CD14-positive monocyte (primary cell): ENCODE measurements around the gene NUDT17. TPM values are rescaled to one million over a fixed set of nuclear protein-coding genes. Genes with fewer than 3 reads are reported as not detected.
A peak's percentile ranks its signal among the peaks of the same experiment; 100 is the strongest.

ENCODE experiments used
- DNase-seq, 3 donors: peaks; one replicate each; pipeline ENCODE4 v3.0.0-alpha.2; 2011 to 2022
- H2AFZ ChIP-seq: 2 replicates; pipeline ENCODE4 v1.6.0; 2012; ENCODE audit warnings: mild to moderate bottlenecking, low read depth, low read length, inconsistent platforms; ENCODE audit not compliant: insufficient read depth, poor library complexity, severe bottlenecking
- H3K27ac ChIP-seq, 2 donors: 1 replicate in 1 of 2; 2 replicates in 1 of 2; pipeline ENCODE4 v1.5.1; 2012 to 2013; ENCODE audit warnings: low read length in 2 of 2, control low read depth in 1 of 2, inconsistent platforms in 1 of 2, low read depth in 1 of 2, mild to moderate bottlenecking in 1 of 2
- H3K27me3 ChIP-seq, 2 donors: one replicate each; pipeline versions ENCODE4 v1.6.0 to v1.6.1; 2011 to 2013; ENCODE audit warnings: low read length in 2 of 2; ENCODE audit not compliant: control insufficient read depth in 2 of 2, insufficient read depth in 2 of 2
- H3K36me3 ChIP-seq, 2 donors: replicated peaks in 1 of 2; 1 replicate in 1 of 2; 2 replicates in 1 of 2; pipeline versions ENCODE4 v1.5.1 to v1.6.1; 2012 to 2013; ENCODE audit warnings: low read length in 2 of 2, control low read depth in 1 of 2, inconsistent platforms in 1 of 2, mild to moderate bottlenecking in 1 of 2; ENCODE audit not compliant: insufficient read depth in 2 of 2, control insufficient read depth in 1 of 2
- H3K4me1 ChIP-seq, 2 donors: 1 replicate in 1 of 2; 2 replicates in 1 of 2; pipeline versions ENCODE4 v1.5.1 to v1.6.1; 2012 to 2013; ENCODE audit warnings: low read length in 2 of 2, control low read depth in 1 of 2, inconsistent platforms in 1 of 2, mild to moderate bottlenecking in 1 of 2, moderate library complexity in 1 of 2; ENCODE audit not compliant: insufficient read depth in 2 of 2, control insufficient read depth in 1 of 2
- H3K4me2 ChIP-seq: replicated peaks from 2 replicates; pipeline ENCODE3; 2012; ENCODE audit warnings: low read length, moderate library complexity, mild to moderate bottlenecking; ENCODE audit not compliant: poor library complexity, severe bottlenecking; ENCODE audit errors: extremely low read depth
- H3K4me3 ChIP-seq, 3 experiments: fragments of 200-600 bp in 1 of 3; sonication (generic) in 1 of 3; replicated peaks in 1 of 3; 1 replicate in 2 of 3; 2 replicates in 1 of 3; pipeline ENCODE4 v1.5.1; 2011 to 2013; ENCODE audit warnings: low read length in 3 of 3, mild to moderate bottlenecking in 3 of 3, control low read depth in 2 of 3, low read depth in 2 of 3, inconsistent platforms in 1 of 3, moderate library complexity in 1 of 3
- H3K79me2 ChIP-seq: 2 replicates; pipeline ENCODE4 v1.6.0; 2012; ENCODE audit warnings: mild to moderate bottlenecking, control low read depth, inconsistent platforms, low read length, moderate library complexity; ENCODE audit not compliant: insufficient read depth
- H3K9ac ChIP-seq: 2 replicates; pipeline ENCODE4 v1.6.0; 2017; ENCODE audit warnings: low read length, mild to moderate bottlenecking; ENCODE audit not compliant: insufficient read depth, poor library complexity, severe bottlenecking
- H3K9me3 ChIP-seq, 2 donors: replicated peaks in 1 of 2; 1 replicate in 1 of 2; 2 replicates in 1 of 2; pipeline versions ENCODE4 v1.5.1 to v1.6.1; 2012 to 2013; ENCODE audit warnings: low read length in 2 of 2, control low read depth in 1 of 2; ENCODE audit not compliant: control insufficient read depth in 1 of 2, insufficient read depth in 1 of 2
- H4K20me1 ChIP-seq: 2 replicates; pipeline ENCODE4 v1.6.0; 2012; ENCODE audit warnings: mild to moderate bottlenecking, low read length, control low read depth, moderate library complexity; ENCODE audit not compliant: insufficient read depth
- H3K27ac Mint-ChIP-seq, 7 donors: one replicate each; pipeline ENCODE4 v1.8.0; 2020; ENCODE audit warnings: mild to moderate bottlenecking in 7 of 7, mixed read lengths in 7 of 7, moderate library complexity in 6 of 7, inconsistent platforms in 2 of 7
- H3K27me3 Mint-ChIP-seq, 3 donors: one replicate each; pipeline ENCODE4 v1.8.0; 2021 to 2022; ENCODE audit warnings: low read depth in 3 of 3, mild to moderate bottlenecking in 3 of 3, mixed read lengths in 3 of 3, moderate library complexity in 3 of 3, inconsistent platforms in 1 of 3
- H3K36me3 Mint-ChIP-seq, 2 donors: one replicate each; pipeline ENCODE4 v1.8.0; 2020; ENCODE audit warnings: mixed read lengths in 2 of 2, inconsistent platforms in 1 of 2, mild to moderate bottlenecking in 1 of 2
- H3K4me1 Mint-ChIP-seq: one replicate; pipeline ENCODE4 v1.8.0; 2020; ENCODE audit warnings: mild to moderate bottlenecking, mixed read lengths
- H3K4me3 Mint-ChIP-seq, 2 donors: one replicate each; pipeline ENCODE4 v1.8.0; 2020; ENCODE audit warnings: mild to moderate bottlenecking in 2 of 2, mixed read lengths in 2 of 2, moderate library complexity in 1 of 2
- H3K9me3 Mint-ChIP-seq, 7 donors: one replicate each; pipeline ENCODE4 v1.8.0; 2020 to 2022; ENCODE audit warnings: mixed read lengths in 7 of 7, mild to moderate bottlenecking in 6 of 7, moderate library complexity in 6 of 7, inconsistent platforms in 2 of 7
- CTCF ChIP-seq: fragments of 200-600 bp; IDR thresholded peaks from one replicate; pipeline ENCODE4 v1.8.0; 2022; ENCODE audit warnings: antibody characterized with exemption, mild to moderate bottlenecking
- WGBS: methylation state at CpG from one replicate; pipeline ENCODE4 v1.1.5; 2013; ENCODE audit warnings: missing lambda C conversion rate; ENCODE audit not compliant: insufficient coverage; 5-methylcytosine and 5-hydroxymethylcytosine counted together
- intact Hi-C, 2 donors: fragments of 100-400 bp; cut with micrococcal nuclease; formaldehyde crosslinking; loops; one replicate each; pipeline versions ENCODE4 v1.15.0 to v1.15.1; 2023
- polyA plus RNA-seq, 3 donors: library from polyadenylated mRNA; depleted of rRNA in 1 of 3; unstranded in 2 of 3; stranded (reverse) in 1 of 3; fragments of 300-500 nt in 2 of 3; fragments of >200 nt in 1 of 3; fragmentation: Illumina TruSeq in 2 of 3; gene quantifications; 1 replicate in 2 of 3; 2 replicates in 1 of 3; pipeline ENCODE4 v1.2.3, GENCODE V29; 2012 to 2021

NUDT17 gene
- polyA plus RNA-seq, 3 donors = 2.1 to 6.4 (median 3.1) TPM

- Histone ChIP-seq H2AFZ (no peak overlapping the region), H3K27ac (no peak overlapping the region), H3K36me3 (peaks cover 0 to 7% of the 10 kb centered on the region in 2 donors), H3K4me1 (no peaks in the 10 kb centered on the region), H3K27me3 (no peaks in the 10 kb centered on the region), H3K79me2 (peaks cover 87% of the 10 kb centered on the region), H3K4me2 (no peak overlapping the region), H3K4me3 (no peak overlapping the region), H4K20me1 (peaks cover 76% of the 10 kb centered on the region), H3K9ac (no peak overlapping the region), H3K9me3 (no peaks in the 10 kb centered on the region)
- Mint-ChIP-seq H3K27ac (no peak overlapping the region), H3K4me3 (no peak overlapping the region), H3K4me1 (peaks cover 39% of the 10 kb centered on the region), H3K36me3 (peaks cover 7 to 16% of the 10 kb centered on the region in 2 donors), H3K27me3 (peaks cover 0 to 2% (median 0%) of the 10 kb centered on the region in 3 donors), H3K9me3 (no peaks in the 10 kb centered on the region)
- intact Hi-C loops = no loop called here
- TF ChIP-seq CTCF = no peak
- WGBS = no CpG with 5 or more reads among the region's 1 CpG
- no peak for DNase-seq
Measured at GRCh38 chr1:145805057-145805456, 40.4 kb upstream of the NUDT17 start.

DNA sequence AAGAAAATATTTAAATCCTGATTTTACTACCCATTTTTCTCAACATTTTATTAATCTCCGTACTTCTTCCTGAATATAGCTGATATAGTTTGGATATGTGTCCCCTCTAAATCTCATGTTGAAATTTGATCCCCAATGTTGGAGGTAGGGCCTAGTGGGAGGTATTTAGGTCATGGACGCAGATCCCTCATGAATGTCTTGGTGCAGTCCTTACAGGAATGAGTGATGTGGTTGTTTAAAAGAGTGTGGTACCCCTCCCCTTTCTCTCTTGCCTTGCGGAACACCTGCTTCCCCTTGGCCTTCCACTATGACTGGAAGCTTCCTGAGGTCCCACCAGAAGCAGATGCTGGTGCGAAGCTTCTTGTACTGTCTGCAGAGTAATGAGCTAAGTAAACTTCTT lies 39.0 kb upstream of the NUDT17 start:
- Histone ChIP-seq H3K4me1 (no peaks in the 10 kb centered on the region), H3K27me3 (no peaks in the 10 kb centered on the region), H3K9me3 (no peaks in the 10 kb centered on the region), H3K36me3 (peaks cover 0 to 6% of the 10 kb centered on the region in 2 donors), H2AFZ (no peak overlapping the region), H4K20me1 (peaks cover 68% of the 10 kb centered on the region), H3K79me2 (peaks cover 75% of the 10 kb centered on the region), H3K4me2 (no peak overlapping the region), H3K4me3 (no peak overlapping the region), H3K27ac (no peak overlapping the region), H3K9ac (no peak overlapping the region)
- Mint-ChIP-seq H3K4me3 (no peak overlapping the region), H3K9me3 (no peaks in the 10 kb centered on the region), H3K27me3 (no peaks in the 10 kb centered on the region), H3K27ac (peak overlapping the region in 2 of 7 donors; percentile 56 to 69), H3K4me1 (peaks cover 28% of the 10 kb centered on the region), H3K36me3 (peaks cover 4 to 12% of the 10 kb centered on the region in 2 donors)
- TF ChIP-seq CTCF = no peak
- no peak for DNase-seq
- intact Hi-C loops = no loop called here
- no CpG with 5 or more reads among the region's 4 CpGs for WGBS
